Measurements from ENCODE around the gene PHAX.
A peak's percentile ranks its signal among the peaks of the same experiment; 100 is the strongest.

GRCh38 chr5:126640866-126641265 lies 40.1 kb downstream of the PHAX start:
- TF ChIP-seq POLR2AphosphoS5 (IDR thresholded peaks at IDR 0.05; ENCODE audit: low read depth, low read length), result no peak
- no peak for TF ChIP-seq POLR2A (IDR thresholded peaks at IDR 0.05; ENCODE audit: low read depth, low read length)
- TF ChIP-seq SPI1 (IDR thresholded peaks at IDR 0.05; ENCODE audit: low read depth, low read length), result peak; percentile 38; the same call in 1 of the 2 replicates
- no peak for TF ChIP-seq TAF1 (IDR thresholded peaks at IDR 0.05; ENCODE audit: low read depth, low read length)

Measured in GM12891 (cell line).